8988T (cell line): ENCODE measurements around the gene APBA2.
"Not testable (repeated sequence)": the region's sequence is repeated elsewhere in the genome, so short reads cannot be mapped to it uniquely, and the experiment has no call there.

Source experiments
- DNase-seq: peaks from one replicate; pipeline ENCODE4 v3.0.0; 2011

APBA2 gene

GRCh38 chr15:29016518-29016917 lies 130.7 kb downstream of the APBA2 start:
- DNase-seq: no peak

GRCh38 chr15:29018120-29018805 lies 132.5 kb downstream of the APBA2 start:
- DNase-seq: peak; percentile 14

- no peak for DNase-seq
Observed at GRCh38 chr15:29018995-29019976, 133.5 kb downstream of the APBA2 start.

GRCh38 chr15:29021857-29022256 lies 136.1 kb downstream of the APBA2 start:
- no peak for DNase-seq

- no peak for DNase-seq
Observed at GRCh38 chr15:29024662-29025061, 138.9 kb downstream of the APBA2 start.

- DNase-seq: not testable (repeated sequence)
Observed at GRCh38 chr15:29025411-29025810, 139.6 kb downstream of the APBA2 start.

GRCh38 chr15:29028158-29028557 lies 142.4 kb downstream of the APBA2 start:
- DNase-seq: not testable (repeated sequence)

- no peak for DNase-seq
Observed at GRCh38 chr15:29029651-29030195, 143.9 kb downstream of the APBA2 start.

GRCh38 chr15:29031502-29032228 lies 145.9 kb downstream of the APBA2 start:
- no peak for DNase-seq

- no peak for DNase-seq
Observed at GRCh38 chr15:29032229-29032625, 146.5 kb downstream of the APBA2 start.

- no peak for DNase-seq
Observed at GRCh38 chr15:29032751-29033150, 147.0 kb downstream of the APBA2 start.

- DNase-seq: no peak
Observed at GRCh38 chr15:29034151-29034550, 148.4 kb downstream of the APBA2 start.

- no peak for DNase-seq
Observed at GRCh38 chr15:29034593-29035335, 149.0 kb downstream of the APBA2 start.

GRCh38 chr15:29035336-29036285 lies 149.8 kb downstream of the APBA2 start:
- no peak for DNase-seq

GRCh38 chr15:29037997-29038705 lies 152.4 kb downstream of the APBA2 start:
- DNase-seq: no peak

- DNase-seq: no peak
Observed at GRCh38 chr15:29039466-29040369, 153.9 kb downstream of the APBA2 start.

GRCh38 chr15:29040370-29040751 lies 154.6 kb downstream of the APBA2 start:
- DNase-seq: no peak

GRCh38 chr15:29043736-29044502 lies 158.1 kb downstream of the APBA2 start:
- no peak for DNase-seq
